Measurements from ENCODE around the gene CIRBP.
A peak's percentile ranks its signal among the peaks of the same experiment; 100 is the strongest.

The CIRBP gene

DNA sequence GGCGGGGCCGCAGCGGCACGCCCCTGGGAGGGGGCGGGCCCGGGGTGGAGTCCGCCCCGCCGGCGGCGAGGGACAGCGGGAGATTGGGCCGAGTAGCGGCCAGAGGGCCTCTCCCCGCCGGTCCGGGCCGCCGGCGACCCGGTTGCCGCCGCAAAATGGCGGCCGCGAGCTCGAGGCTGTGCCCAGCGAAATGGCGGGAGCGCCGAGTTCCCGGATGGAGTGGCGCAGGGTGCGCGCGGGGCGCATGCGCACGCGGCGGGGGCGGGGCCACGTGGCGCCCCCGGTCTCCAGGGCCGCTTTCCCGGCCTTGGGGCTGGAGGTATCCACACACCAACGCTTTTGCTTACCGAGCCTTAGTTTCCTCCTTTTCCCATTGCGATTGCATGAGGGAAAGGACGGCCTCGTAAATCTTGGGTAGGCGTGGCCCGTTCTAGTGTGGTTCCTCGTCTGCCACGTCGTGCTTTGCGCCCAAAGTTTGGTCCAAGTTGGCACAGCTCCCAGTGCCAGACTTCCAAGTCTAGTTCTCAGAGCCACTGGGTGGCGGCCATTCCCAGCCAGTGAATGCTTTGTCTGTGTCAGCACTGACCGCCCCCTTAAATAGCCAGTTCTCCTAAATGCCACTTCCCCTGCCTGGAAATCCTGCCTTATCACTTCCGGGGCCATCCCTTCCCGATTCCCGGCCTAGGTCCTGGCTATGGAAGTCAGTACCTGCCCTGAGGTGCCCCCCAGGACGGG lies 513 bp downstream of the CIRBP start:
- peak; percentile 90 for DNase-seq

DNA sequence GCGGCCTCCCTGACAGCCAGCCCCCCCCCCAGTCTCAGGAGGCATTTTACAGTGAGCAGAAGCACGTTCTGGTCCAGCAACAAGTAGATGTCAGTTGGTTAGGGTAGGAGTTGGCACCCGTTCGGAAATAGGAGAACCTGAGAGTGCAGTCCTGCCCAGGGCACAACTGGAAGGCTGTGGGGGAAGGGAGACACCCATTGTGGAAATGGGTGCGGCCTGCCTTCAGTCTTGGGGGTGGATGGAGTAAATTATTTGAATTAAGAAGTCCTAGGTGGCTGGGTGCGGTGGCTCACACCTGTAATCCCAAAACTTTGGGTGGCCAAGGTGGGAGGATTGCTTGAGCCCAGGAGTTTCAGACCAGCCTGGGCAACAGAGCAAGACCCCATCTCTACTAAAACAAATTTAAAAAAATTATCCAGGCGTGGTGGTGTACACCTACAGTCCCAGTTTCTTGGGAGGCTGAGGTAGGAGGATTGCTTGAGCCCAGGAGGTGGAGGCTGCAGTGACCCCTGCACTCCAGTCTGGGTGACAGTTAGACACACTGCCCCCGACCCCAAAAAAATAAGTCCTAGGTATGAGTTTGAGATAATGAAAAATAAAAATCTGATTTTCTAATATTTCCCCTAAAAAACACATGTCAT lies 1.2 kb downstream of the CIRBP start:
- peak; percentile 47 for DNase-seq

DNA sequence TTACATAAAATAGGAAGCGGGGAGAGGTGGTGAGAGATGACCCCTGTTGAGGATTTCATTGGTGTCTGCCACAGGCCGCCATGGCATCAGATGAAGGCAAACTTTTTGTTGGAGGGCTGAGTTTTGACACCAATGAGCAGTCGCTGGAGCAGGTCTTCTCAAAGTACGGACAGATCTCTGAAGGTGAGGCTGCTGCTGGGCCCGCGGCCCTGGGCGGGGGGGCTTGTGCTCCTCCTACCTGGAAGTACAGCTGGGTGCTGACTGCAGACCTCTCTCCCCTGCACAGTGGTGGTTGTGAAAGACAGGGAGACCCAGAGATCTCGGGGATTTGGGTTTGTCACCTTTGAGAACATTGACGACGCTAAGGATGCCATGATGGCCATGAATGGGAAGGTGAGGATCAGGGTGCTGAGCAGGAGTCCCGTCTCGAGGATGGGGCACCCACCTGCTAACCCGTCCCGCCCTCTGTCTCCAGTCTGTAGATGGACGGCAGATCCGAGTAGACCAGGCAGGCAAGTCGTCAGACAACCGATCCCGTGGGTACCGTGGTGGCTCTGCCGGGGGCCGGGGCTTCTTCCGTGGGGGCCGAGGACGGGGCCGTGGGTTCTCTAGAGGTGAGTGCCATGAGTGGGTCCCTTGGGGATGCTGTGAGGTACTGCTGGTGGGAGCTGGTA lies 1.9 kb downstream of the CIRBP start:
- no peak for DNase-seq

DNA sequence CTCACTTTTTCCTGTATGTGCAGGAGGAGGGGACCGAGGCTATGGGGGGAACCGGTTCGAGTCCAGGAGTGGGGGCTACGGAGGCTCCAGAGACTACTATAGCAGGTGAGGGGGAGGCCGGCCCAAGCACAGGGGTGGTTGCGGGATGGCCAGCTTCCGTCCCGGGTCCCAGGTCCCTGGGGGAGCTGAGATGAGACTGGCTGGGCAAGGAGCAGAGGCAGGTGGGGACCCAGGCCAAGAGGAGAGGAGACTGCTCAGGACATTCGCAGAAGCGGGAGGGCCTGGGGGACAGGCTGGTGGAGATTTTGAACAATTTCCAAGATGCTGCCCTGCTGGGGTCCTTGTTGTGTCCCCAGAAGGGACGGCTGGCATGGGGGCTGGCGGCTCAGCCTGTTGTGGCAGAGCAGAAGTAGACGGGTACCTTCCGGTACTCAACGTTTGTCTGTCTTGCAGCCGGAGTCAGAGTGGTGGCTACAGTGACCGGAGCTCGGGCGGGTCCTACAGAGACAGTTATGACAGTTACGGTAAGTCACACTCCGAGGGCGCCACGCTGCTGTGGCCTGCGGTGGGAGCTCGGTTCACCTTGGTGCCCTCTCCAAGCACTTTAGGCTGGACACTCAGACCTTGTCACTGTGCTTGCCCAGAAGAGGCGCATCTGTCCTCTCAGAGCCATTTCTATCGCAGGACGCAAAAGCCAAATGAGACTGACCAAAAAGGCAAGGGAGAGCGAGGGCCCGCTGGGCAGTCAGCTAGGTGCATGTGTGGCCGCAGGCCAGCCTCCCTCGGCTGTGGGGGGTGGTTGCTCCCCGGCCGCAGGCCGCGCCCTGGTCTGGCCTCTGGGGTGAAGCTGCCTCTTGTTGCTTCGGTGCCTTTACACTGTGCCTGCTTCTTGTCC lies 2.6 kb downstream of the CIRBP start:
- no peak for DNase-seq

DNA sequence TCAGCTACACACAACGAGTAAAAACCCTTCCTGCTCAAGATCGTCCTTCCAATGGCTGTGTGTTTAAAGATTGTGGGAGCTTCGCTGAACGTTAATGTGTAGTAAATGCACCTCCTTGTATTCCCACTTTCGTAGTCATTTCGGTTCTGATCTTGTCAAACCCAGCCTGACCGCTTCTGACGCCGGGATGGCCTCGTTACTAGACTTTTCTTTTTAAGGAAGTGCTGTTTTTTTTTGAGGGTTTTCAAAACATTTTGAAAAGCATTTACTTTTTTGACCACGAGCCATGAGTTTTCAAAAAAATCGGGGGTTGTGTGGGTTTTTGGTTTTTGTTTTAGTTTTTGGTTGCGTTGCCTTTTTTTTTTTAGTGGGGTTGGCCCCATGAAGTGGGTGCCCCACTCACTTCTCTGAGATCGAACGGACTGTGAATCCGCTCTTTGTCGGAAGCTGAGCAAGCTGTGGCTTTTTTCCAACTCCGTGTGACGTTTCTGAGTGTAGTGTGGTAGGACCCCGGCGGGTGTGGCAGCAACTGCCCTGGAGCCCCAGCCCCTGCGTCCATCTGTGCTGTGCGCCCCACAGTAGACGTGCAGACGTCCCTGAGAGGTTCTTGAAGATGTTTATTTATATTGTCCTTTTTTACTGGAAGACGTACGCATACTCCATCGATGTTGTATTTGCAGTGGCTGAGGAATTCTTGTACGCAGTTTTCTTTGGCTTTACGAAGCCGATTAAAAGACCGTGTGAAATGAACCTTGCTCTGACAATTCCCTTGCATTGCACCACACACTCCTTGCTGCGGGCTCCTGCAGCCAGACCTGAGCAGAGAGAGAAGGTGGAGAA lies 3.5 kb downstream of the CIRBP start:
- DNase-seq = no peak

DNA sequence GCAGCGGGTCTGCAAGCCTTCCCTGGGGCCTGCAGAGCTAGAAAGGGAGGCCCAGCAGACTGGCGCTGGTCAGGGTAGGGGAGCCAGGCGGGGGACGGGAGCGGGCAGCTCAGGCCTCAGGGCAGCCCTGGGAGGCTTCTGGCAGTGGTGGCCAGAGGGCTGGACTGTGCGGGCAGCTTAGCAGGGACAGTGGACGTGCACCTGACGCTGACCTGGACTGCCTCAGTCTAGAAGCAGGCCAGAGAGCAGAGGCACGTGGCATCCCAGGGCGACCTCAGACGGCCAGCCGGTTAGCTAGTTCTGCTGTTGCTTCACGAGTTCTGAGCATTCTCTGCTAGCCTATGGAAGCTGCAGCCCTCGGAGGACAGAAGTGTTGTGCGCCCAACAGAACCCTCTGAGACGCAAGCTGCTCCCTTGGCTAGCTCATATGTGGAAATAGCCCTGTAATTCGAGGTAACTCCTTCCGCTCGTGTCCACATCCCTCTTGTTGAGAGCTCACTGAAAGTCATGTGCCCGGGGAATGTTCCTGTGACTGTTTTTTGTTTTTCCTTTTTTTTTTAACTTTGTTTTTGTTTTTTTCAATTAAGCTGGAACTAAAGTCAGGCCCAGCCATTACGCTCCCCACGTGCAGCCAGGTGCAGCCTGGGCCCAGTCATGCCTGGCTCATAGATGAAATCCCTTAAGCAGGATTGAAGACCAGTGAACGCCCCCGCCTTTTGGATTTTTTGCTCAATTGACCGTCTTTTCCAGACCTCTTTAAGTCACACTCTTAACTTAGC lies 4.3 kb downstream of the CIRBP start:
- no peak for DNase-seq

DNA sequence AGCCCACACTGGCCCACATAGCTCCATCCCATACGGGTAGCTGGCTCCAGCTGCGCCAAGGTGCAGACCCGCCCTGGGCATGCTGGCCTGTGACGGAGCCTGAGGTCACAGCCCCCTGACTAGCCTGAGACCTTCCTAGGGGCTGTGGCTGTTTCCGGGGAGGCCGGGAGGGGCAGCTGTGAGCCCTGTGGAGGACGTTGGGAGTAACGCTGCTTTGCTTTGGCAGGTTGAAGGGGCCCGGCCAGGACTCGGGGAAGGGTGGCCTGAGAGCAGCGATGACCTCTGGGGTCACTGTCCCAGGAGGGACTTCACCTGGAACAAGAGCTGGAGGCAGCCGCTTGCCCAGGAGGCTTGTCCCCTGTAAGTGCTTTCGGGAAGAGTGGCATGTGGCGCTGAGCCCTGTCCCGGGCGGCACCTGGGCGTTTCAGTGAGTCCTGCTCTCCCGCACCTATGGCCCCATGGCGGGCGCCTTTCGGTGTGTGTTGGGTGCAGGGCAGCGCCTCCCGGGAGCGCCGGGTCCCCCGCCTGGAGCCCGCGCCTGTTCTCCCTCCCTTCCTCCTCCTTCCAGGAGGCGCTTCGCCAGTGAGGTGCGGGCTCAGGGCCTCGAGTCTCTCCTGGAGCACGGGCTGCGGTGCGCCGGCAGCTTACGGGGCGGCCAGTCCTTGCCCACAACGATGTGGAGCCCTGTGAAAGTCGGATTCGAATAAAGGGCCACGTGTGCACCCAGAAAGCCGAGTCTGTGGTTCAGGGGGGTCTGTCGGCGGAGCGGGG lies 5.1 kb downstream of the CIRBP start:
- DNase-seq = no peak

DNA sequence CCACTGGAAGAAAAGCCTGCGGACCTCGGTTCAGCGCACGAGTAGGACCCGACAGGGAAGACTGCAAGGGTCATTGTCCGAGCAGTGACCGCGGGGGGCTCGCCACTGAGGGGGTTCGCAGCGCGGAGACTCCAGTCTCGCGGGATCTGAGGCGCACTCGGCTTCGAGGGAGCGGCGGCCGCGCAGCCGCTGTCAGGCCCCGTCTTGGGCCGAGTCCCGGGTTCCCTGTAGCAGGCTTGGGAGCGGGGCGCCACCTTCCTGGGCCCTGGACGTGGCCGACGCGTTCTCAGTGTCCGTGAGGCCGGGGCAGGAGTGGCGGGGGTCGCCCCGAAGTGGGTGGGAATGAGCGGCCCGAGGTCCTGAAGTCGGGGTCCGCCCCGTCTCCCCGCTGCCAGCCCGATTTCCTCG lies 5.7 kb downstream of the CIRBP start:
- no peak for DNase-seq

DNA sequence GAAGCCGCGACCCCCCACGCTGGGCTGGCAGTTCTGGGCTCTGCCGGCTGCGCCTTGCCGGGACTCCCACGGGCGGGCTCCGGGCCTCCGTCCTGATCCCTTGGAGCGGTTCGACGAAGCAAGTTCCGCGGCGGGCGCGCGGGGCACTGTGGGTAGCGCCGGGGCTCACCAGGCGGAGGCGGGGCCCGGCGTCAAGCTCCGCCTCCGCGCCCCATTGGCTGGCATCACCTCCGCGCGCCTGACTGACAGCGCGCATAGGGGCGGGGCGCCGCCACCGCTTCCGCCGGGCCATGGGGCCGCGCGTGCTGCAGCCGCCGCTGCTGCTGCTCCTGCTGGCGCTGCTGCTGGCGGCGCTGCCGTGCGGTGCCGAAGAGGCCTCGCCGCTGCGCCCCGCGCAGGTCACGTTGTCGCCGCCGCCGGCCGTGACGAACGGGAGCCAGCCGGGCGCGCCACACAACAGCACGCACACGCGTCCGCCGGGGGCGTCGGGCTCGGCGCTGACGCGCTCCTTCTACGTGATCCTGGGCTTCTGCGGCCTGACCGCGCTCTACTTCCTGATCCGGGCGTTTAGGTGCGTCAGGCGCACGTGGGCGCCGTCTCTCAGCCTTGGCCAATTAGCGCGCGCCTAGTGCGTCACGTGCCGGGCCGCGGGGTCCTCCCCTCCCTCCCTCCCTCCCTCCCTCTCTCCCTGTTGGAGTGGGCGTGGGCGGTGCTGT lies 6.3 kb downstream of the CIRBP start, which contains the start of gene FAM174C:
FAM174C (plus strand) TSS at position 271 of the 716 bp plus-strand sequence; CDS start at position 291, 20 bp downstream.
- peak; percentile 98 for DNase-seq

DNA sequence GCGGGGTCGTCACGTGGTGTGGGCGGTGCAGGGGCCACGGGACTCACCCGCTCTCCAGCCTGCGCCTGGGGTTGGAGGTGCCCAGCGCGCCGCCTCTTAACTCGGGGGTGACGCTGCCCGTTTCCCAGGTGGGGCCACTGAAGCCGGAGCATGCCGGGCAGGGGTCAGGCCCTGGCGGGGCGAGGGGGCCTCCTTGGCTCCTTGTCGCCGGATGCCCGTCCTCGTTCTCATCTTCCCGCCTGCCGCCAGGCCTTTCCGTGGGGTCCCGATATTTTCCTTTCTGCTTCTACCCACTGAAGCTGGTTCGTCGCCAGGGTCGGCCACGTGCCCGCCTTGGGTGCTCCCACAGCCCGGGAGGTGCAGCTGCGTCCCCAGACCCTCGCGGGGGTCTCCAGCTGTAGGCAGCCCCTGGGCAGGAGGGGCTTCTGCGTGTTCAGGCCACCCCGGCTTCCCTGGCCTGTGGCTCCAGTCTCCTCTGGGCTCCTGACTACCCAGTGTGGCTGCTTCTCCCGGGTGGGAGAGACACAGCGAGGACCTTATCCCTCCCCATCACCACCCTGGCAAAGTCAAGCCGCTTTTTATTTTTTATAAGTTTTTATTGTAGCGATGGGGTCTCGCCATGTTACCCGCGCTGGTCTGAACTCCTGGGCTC lies 7.0 kb downstream of the CIRBP start:
- no peak for DNase-seq

DNA sequence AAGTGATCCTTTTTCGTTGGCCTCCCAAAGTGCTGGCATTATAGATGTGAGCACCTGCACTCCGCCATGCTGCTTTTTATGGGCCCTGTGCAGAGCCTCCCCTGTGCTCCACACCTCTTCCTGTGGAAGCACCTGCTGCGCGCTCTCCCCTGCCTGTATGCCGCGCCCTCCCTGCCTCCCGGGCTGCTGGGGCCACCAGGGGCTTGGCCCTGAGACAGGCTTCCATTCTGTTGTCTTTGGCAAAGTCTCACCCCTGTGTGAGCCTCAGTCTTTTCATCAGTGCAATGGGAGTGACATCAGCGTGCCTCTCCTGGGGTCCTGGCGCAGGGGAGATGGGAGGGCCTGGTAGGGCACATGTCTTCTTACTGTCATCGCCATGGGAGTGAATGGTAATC lies 7.5 kb downstream of the CIRBP start:
- DNase-seq = peak; percentile 60

DNA sequence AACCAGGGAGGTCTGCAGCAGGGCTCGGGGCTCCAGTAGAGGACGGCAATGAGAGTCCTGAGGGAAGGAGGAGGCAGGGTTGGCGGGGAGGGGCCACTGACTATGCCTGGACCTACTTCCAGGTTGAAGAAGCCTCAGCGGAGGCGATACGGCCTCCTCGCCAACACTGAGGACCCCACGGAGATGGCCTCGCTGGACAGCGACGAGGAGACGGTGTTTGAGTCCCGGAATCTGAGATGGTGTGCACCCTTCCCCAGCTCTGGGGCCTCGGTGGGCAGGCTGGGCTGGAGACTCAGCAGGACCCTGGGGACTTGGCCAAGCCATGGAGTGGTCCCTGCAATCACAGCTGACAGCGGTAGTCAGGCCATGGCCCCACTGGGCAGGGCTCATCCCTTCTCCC lies 7.9 kb downstream of the CIRBP start:
- DNase-seq = no peak

DNA sequence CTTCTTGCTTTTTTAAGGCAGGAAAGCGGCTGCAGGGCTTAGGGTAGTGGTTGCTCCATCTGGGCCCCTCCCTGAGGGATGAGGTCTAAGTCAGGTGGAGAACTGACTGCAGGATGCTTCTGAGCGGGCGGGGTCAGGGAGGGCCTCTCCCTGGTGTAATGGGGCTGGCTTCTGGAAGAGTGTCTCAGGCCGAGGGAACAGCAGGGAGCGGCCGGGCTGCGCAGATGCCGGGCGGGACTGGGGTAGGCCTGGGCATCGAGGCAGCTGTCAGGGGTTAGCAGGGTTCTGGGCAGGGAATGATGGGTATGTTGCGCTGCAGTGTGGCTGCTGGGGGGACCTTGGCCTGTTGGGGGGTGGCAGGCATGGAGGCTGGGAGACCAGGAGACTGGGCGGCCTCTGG lies 8.9 kb downstream of the CIRBP start:
- no peak for DNase-seq

DNA sequence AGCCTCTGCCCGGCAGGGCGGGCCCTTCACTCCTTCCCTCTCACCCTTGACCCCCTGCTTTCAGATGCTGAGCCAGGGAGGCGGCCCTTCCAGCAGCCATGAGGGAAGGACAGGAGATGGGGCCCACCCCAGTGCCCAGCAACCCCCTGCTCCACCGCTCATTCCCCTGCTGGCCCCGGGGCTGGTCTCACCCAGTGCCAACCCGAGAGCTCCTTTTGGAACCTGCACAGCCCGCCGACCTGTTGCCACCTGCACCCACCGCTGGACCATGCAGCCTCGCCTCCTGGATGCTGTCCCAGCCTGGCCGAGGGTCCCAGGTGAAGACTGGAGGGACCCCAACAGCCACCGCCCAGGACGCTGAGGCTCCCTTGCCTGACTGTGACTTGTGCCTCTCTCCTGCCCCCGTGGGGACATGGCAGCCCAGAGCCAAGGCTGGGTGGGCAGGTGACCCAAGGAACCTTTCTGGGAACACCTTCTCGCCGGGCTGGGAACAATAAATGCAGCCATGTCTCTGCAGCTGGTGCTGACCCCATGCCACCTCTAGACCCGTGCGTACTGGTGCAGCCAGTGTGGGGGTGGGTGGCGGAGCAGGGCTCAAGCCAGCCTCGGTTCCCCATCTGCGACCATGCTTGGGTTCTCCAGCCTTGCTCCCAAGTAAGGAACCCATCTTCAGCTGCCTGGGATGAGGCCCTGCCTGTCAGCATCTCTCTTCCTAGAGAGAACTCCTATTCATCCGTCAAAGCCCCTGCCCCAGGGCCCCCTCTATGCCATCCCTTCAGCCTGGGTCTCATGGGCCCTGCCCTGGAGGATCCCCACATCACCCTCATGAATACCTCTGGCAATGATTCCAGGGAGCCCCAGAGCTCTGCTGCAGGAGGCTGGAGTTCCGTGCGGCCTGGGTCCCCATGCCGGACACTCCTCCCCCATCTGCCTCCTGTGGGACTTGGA lies 9.9 kb downstream of the CIRBP start:
- DNase-seq = no peak

DNA sequence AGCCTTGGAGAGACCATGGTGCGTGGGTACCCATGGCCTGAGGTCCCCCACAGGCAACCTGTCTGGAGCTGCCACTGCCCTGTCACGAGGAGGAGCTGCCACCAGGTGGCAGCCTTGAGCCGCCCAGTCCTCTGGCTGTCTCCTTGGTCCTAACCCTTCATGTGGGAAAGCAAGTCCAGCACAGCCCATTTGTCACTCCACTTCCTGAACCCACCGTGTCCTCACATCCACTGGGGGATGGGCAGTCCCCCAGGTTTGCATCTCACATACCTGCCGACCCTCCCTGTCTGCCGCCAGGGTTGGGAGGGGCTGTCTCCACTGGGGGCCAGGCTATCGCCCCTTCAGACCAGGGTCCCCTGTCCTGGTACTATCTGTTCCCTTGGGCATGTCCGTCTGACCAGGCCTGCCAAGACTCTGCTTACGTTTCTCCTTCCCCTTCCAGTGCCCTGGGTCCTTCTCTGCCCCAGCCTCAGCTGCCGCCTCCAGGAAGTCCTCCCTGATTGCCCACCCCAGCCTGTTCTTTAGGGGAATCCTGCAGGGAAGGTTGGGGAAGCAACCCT lies 10.7 kb downstream of the CIRBP start:
- DNase-seq = peak; percentile 87

DNA sequence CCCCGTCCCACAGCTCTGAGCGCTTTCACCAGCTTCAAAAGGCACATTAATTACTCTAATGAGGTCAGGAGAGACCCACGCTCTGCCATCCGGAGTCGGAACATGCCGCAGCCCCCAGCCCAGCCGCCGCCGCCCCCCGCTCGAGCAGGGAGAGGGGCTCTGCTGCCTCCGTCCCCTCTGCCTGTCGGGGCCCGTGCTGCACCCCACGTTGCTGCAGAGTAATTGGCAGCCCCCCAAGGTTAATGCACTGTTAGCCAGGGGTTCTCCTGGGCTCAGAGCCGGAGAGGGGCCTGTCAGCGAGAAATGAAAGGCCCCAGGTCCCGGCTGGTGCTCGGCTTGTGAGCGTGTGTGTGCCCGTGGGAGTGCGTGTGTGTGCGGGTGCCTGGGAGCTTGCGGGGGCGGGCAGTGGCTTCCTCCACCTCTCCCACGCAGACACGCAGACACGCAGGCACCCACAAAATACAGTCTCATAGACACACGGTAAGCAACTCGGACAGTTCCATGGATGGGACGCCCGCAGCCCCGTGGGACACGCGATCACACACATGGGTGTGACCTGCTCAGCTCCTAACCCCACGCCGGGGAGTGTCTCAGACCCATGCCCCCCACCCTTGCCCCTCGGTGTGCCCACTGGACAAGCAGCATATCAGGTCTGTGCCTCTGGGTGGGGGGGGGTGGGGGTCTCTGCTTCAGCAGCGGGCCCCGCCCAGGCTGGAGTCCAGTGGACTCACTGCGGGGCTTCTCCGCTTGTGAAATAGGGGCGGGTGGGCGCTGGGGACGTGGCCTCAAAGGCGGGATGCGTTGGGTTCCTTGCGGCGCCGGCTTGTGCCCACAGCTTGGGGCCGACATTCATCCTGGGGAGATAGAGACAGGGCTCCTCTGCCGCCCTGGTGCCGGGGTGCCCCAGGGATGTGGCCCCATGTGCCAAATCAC lies 11.8 kb downstream of the CIRBP start:
- DNase-seq = no peak
